ENCODE results near the gene TENM4.

DNA sequence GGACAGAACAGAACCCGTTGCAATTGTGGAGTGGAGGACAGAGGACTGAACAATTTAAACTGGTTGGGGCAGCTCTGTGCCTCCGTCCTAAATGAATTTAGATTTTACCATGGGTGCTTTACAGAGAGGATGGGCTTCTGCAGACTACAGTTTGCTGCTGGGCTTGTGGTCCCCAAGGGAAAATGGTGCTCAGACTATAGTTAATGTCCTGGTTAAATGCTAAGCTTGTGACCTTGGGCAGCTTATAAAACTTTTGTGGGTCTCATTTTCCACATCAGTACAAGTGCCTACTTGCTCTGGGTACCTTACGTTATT, 511.0 kb downstream of the TENM4 start:
- TF ChIP-seq, protein P1, sequence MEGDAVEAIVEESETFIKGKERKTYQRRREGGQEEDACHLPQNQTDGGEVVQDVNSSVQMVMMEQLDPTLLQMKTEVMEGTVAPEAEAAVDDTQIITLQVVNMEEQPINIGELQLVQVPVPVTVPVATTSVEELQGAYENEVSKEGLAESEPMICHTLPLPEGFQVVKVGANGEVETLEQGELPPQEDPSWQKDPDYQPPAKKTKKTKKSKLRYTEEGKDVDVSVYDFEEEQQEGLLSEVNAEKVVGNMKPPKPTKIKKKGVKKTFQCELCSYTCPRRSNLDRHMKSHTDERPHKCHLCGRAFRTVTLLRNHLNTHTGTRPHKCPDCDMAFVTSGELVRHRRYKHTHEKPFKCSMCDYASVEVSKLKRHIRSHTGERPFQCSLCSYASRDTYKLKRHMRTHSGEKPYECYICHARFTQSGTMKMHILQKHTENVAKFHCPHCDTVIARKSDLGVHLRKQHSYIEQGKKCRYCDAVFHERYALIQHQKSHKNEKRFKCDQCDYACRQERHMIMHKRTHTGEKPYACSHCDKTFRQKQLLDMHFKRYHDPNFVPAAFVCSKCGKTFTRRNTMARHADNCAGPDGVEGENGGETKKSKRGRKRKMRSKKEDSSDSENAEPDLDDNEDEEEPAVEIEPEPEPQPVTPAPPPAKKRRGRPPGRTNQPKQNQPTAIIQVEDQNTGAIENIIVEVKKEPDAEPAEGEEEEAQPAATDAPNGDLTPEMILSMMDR (IDR thresholded peaks at IDR 0.05) = no peak
- TF ChIP-seq POLR2AphosphoS5 (IDR thresholded peaks at IDR 0.05) (no peak), POLR2A (IDR thresholded peaks at IDR 0.05) (no peak), EP300 (IDR thresholded peaks at IDR 0.05) (no peak)
